Measurements from ENCODE around the gene CHN1.

CHN1 gene

DNA sequence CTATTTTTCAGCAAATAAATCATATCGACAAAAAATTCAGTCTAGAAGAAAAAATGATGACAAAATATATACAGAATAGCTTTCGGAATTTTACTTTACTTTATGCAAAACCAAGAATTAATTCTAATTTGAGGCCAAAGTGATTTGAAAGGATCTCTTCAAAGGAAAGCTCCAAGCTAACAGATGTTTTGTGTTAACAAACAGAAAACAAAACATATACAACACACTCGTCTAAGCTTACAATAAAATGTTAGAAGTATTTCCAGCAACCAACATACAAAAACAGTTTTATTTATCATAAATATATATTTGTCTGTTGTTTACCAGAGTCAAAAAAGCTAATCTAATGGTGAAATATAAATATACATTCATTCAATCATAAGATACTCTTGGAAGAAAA lies 122.8 kb downstream of the CHN1 start:
- H3K9me3 ChIP-seq (ENCODE audit: insufficient read depth, low read depth, low read length): no peaks in the 10 kb centered on the region
- H3K36me3 ChIP-seq (ENCODE audit: control insufficient read depth in 1 of 2, insufficient read depth in 2 of 2, low read length in 2 of 2): no peaks in the 10 kb centered on the region
- H3K27me3 ChIP-seq (ENCODE audit: insufficient read depth, low read length): no peaks in the 10 kb centered on the region
- H3K4me1 ChIP-seq (ENCODE audit: control insufficient read depth in 1 of 2, insufficient read depth in 2 of 2, low read length in 2 of 2): no peaks in the 10 kb centered on the region
- no peak overlapping the region for H4K12ac ChIP-seq (ENCODE audit: low read depth, low read length)
- no peak for DNase-seq
- no peak overlapping the region for H2AK5ac ChIP-seq (ENCODE audit: low read length)
- WGBS (ENCODE audit: extremely low coverage, insufficient coverage, insufficient read length): no CpG with 5 or more reads among the region's 3 CpGs
- no peak overlapping the region for H4K91ac ChIP-seq (ENCODE audit: low read depth, low read length)
- no peak overlapping the region for H2BK5ac ChIP-seq (ENCODE audit: low read depth, low read length, poor library complexity)
- H3K79me2 ChIP-seq (ENCODE audit: control insufficient read depth, insufficient read depth, low read length, poor library complexity): no peaks in the 10 kb centered on the region
- no peak overlapping the region for H3K4ac ChIP-seq (ENCODE audit: low read depth, low read length)
- no peak overlapping the region for H3K18ac ChIP-seq (ENCODE audit: low read length)
- no peak overlapping the region for H3K9ac ChIP-seq (ENCODE audit: low read length)
- H3K79me1 ChIP-seq (ENCODE audit: low read length): no peaks in the 10 kb centered on the region
- no peak overlapping the region for H2AFZ ChIP-seq (ENCODE audit: insufficient read depth, low read length, poor library complexity)
- no peak overlapping the region for H3K23ac ChIP-seq (ENCODE audit: low read length)
- no peak overlapping the region for H2BK12ac ChIP-seq (ENCODE audit: low read length)
- no peak overlapping the region for H3K14ac ChIP-seq (ENCODE audit: low read length)
- H4K8ac ChIP-seq (ENCODE audit: low read depth, low read length): no peak overlapping the region
- no peak overlapping the region for H2BK120ac ChIP-seq (ENCODE audit: insufficient read depth, low read length, poor library complexity)
- no peak overlapping the region for H3K4me3 ChIP-seq (ENCODE audit: low read depth, low read length)
- no peak overlapping the region for H3K4me2 ChIP-seq (ENCODE audit: low read length)
- no peak overlapping the region for H3K27ac ChIP-seq (ENCODE audit: low read depth, low read length)

DNA sequence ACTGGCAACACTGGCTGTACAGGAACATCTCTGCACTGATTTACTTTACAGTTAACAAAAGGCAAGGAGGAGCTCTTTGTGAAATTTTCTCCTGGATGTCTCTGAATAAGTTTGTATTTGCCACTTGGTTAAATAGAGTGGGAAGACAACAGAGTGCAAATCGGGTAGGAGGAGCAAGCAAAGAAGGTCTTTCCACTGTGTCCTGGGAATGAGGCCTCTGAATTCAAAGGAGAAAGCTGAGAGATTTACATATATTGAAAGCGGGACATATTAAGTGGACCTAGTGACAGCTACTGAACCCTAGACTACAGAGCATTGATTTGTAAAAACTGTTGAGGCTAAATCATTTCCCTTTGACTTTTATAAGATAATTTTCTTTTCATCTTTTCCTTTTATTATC lies 123.5 kb downstream of the CHN1 start:
- Histone ChIP-seq H4K12ac (ENCODE audit: low read depth, low read length) (no peak overlapping the region), H3K14ac (ENCODE audit: low read length) (no peak overlapping the region), H3K9ac (ENCODE audit: low read length) (no peak overlapping the region), H3K4me1 (ENCODE audit: control insufficient read depth in 1 of 2, insufficient read depth in 2 of 2, low read length in 2 of 2) (no peaks in the 10 kb centered on the region), H3K79me2 (ENCODE audit: control insufficient read depth, insufficient read depth, low read length, poor library complexity) (no peaks in the 10 kb centered on the region), H3K27me3 (ENCODE audit: insufficient read depth, low read length) (no peaks in the 10 kb centered on the region), H3K4me3 (ENCODE audit: low read depth, low read length) (no peak overlapping the region), H3K27ac (ENCODE audit: low read depth, low read length) (no peak overlapping the region), H3K23ac (ENCODE audit: low read length) (no peak overlapping the region), H4K8ac (ENCODE audit: low read depth, low read length) (no peak overlapping the region), H2BK120ac (ENCODE audit: insufficient read depth, low read length, poor library complexity) (no peak overlapping the region), H3K36me3 (ENCODE audit: control insufficient read depth in 1 of 2, insufficient read depth in 2 of 2, low read length in 2 of 2) (no peaks in the 10 kb centered on the region), H2BK12ac (ENCODE audit: low read length) (no peak overlapping the region), H3K4ac (ENCODE audit: low read depth, low read length) (no peak overlapping the region), H2AFZ (ENCODE audit: insufficient read depth, low read length, poor library complexity) (no peak overlapping the region), H3K18ac (ENCODE audit: low read length) (no peak overlapping the region), H3K4me2 (ENCODE audit: low read length) (no peak overlapping the region), H3K79me1 (ENCODE audit: low read length) (no peaks in the 10 kb centered on the region), H2AK5ac (ENCODE audit: low read length) (no peak overlapping the region), H4K91ac (ENCODE audit: low read depth, low read length) (no peak overlapping the region), H3K9me3 (ENCODE audit: insufficient read depth, low read depth, low read length) (no peaks in the 10 kb centered on the region), H2BK5ac (ENCODE audit: low read depth, low read length, poor library complexity) (no peak overlapping the region)
- DNase-seq: no peak
- WGBS (ENCODE audit: extremely low coverage, insufficient coverage, insufficient read length): no CpG with 5 or more reads among the region's 2 CpGs

DNA sequence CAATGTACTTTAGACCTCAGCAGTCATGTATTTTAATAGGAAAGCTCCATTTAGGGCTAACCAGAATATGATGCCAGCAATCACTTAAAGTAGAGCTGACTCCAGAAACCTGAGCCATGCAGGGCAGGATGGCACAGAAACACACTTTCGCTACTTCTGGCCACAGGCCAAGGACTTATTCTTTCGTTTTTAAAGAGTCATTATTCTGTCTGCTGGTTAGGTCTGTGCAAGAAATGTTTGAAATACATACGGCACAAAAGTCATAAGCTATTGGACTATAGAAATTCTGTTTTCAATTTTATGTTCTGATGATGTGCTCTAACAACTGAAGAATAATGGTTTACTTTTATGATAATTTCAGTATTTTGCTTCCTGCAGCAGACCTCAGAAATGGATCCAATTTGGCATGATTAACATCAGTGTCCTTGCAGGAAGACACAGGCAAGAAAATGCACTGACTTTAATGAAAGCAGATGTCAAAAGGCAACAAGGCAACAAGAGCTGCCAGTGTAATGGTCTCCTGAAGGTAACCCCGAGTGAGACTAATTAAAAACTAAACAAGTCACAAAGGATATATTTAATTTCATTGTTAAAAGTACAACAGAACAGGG lies 126.5 kb downstream of the CHN1 start:
- no peak overlapping the region for H4K91ac ChIP-seq (ENCODE audit: low read depth, low read length)
- no CpG with 5 or more reads among the region's 4 CpGs for WGBS (ENCODE audit: extremely low coverage, insufficient coverage, insufficient read length)
- no peak overlapping the region for H3K23ac ChIP-seq (ENCODE audit: low read length)

DNA sequence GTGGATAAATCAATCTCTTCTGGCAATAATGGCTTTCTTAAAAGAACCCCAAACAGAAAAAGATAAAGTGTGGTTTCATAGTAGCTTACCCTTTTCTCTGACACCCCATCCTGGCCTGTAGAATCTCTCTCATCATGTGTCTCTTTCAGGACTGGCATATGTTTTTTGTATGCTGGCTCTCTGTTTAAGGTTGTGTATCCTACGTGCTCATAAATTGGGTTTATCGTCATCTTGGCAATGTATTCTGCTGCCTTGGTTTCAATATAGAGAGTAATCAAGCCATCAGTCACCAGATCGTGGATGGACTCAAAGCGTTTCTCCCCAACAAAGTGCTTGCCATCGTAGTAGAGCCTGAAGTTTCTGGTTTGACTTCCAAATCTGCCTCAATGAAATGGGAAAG lies 127.4 kb downstream of the CHN1 start:
- Histone ChIP-seq H3K4me1 (ENCODE audit: control insufficient read depth in 1 of 2, insufficient read depth in 2 of 2, low read length in 2 of 2) (no peaks in the 10 kb centered on the region), H2BK120ac (ENCODE audit: insufficient read depth, low read length, poor library complexity) (no peak overlapping the region), H3K9ac (ENCODE audit: low read length) (no peak overlapping the region), H3K79me1 (ENCODE audit: low read length) (no peaks in the 10 kb centered on the region), H3K4me3 (ENCODE audit: low read depth, low read length) (no peak overlapping the region), H3K36me3 (ENCODE audit: control insufficient read depth in 1 of 2, insufficient read depth in 2 of 2, low read length in 2 of 2) (no peaks in the 10 kb centered on the region), H3K4ac (ENCODE audit: low read depth, low read length) (no peak overlapping the region), H4K12ac (ENCODE audit: low read depth, low read length) (no peak overlapping the region), H3K9me3 (ENCODE audit: insufficient read depth, low read depth, low read length) (no peaks in the 10 kb centered on the region), H3K27ac (ENCODE audit: low read depth, low read length) (no peak overlapping the region), H3K18ac (ENCODE audit: low read length) (no peak overlapping the region), H2AK5ac (ENCODE audit: low read length) (no peak overlapping the region), H2BK12ac (ENCODE audit: low read length) (no peak overlapping the region), H3K4me2 (ENCODE audit: low read length) (no peak overlapping the region), H2AFZ (ENCODE audit: insufficient read depth, low read length, poor library complexity) (no peak overlapping the region), H3K23ac (ENCODE audit: low read length) (no peak overlapping the region), H3K27me3 (ENCODE audit: insufficient read depth, low read length) (no peaks in the 10 kb centered on the region), H3K14ac (ENCODE audit: low read length) (no peak overlapping the region), H4K91ac (ENCODE audit: low read depth, low read length) (no peak overlapping the region), H2BK5ac (ENCODE audit: low read depth, low read length, poor library complexity) (no peak overlapping the region), H4K8ac (ENCODE audit: low read depth, low read length) (no peak overlapping the region), H3K79me2 (ENCODE audit: control insufficient read depth, insufficient read depth, low read length, poor library complexity) (no peaks in the 10 kb centered on the region)
- no CpG with 5 or more reads among the region's 5 CpGs for WGBS (ENCODE audit: extremely low coverage, insufficient coverage, insufficient read length)
- DNase-seq: no peak

More for the DNA sequence above, 126.5 kb downstream of the CHN1 start:
- no peaks in the 10 kb centered on the region for H3K36me3 ChIP-seq (ENCODE audit: control insufficient read depth in 1 of 2, insufficient read depth in 2 of 2, low read length in 2 of 2)
- no peak overlapping the region for H2AFZ ChIP-seq (ENCODE audit: insufficient read depth, low read length, poor library complexity)
- no peak overlapping the region for H4K8ac ChIP-seq (ENCODE audit: low read depth, low read length)
- H3K9ac ChIP-seq (ENCODE audit: low read length): no peak overlapping the region
- H4K12ac ChIP-seq (ENCODE audit: low read depth, low read length): no peak overlapping the region
- H2BK12ac ChIP-seq (ENCODE audit: low read length): no peak overlapping the region
- no peak overlapping the region for H2AK5ac ChIP-seq (ENCODE audit: low read length)
- no peak overlapping the region for H3K18ac ChIP-seq (ENCODE audit: low read length)
- H2BK5ac ChIP-seq (ENCODE audit: low read depth, low read length, poor library complexity): no peak overlapping the region
- H3K4me2 ChIP-seq (ENCODE audit: low read length): no peak overlapping the region
- no peaks in the 10 kb centered on the region for H3K9me3 ChIP-seq (ENCODE audit: insufficient read depth, low read depth, low read length)
- no peak overlapping the region for H3K4me3 ChIP-seq (ENCODE audit: low read depth, low read length)
- H3K4ac ChIP-seq (ENCODE audit: low read depth, low read length): no peak overlapping the region
- no peaks in the 10 kb centered on the region for H3K79me1 ChIP-seq (ENCODE audit: low read length)
- no peaks in the 10 kb centered on the region for H3K27me3 ChIP-seq (ENCODE audit: insufficient read depth, low read length)
- H3K4me1 ChIP-seq (ENCODE audit: control insufficient read depth in 1 of 2, insufficient read depth in 2 of 2, low read length in 2 of 2): no peaks in the 10 kb centered on the region
- DNase-seq: no peak
- H3K27ac ChIP-seq (ENCODE audit: low read depth, low read length): no peak overlapping the region
- no peak overlapping the region for H3K14ac ChIP-seq (ENCODE audit: low read length)
- no peak overlapping the region for H2BK120ac ChIP-seq (ENCODE audit: insufficient read depth, low read length, poor library complexity)
- no peaks in the 10 kb centered on the region for H3K79me2 ChIP-seq (ENCODE audit: control insufficient read depth, insufficient read depth, low read length, poor library complexity)
